GM12878 (cell line): ENCODE data around the gene CD164L2. TPM values are rescaled to one million over a fixed set of nuclear protein-coding genes. Genes with fewer than 3 reads are reported as not detected.

ENCODE experiments used
- ATAC-seq: fragments of 200-7000 bp; cut with Tn5 transposase; 3 replicates; pipeline ENCODE4 v1.9.1; 2020; ENCODE audit warnings: mild to moderate bottlenecking, moderate library complexity
- BruUV-seq: library from RNA; stranded (reverse); fragments of 400-500 nt; replicated peaks from 2 replicates; lab custom pipeline; 2021; lab: Mats Ljungman, UMichigan
- CTCF ChIA-PET: fragments of 300-600 bp; sonication (Branson Sonifier 250); formaldehyde crosslinking; extraction: SDS; loops from one replicate; lab custom pipeline; 2021; ENCODE audit warnings: inconsistent platforms; lab: Yijun Ruan, JAX
- POLR2A ChIA-PET: fragments of 350-600 bp; formaldehyde crosslinking; extraction: SDS; loops from one replicate; lab custom pipeline; 2021; ENCODE audit warnings: inconsistent platforms; lab: Charles Lee
- RAD21 ChIA-PET: fragments of 300-600 bp; sonication (Branson Sonifier 250); formaldehyde crosslinking; loops from one replicate; lab custom pipeline; 2023; ENCODE audit warnings: antibody characterized with exemption; ENCODE audit not compliant: unreplicated experiment; lab: Charles Lee
- SMC1A ChIA-PET: fragments of 300-600 bp; sonication (Branson Sonifier 250); formaldehyde crosslinking; loops from one replicate; lab custom pipeline; 2023; ENCODE audit not compliant: unreplicated experiment, uncharacterized antibody; lab: Charles Lee
- DNase-seq: peaks from one replicate; pipeline ENCODE4 v3.0.0-alpha.2; 2011; ENCODE audit warnings: low read depth, low spot score
- FAIRE-seq: peaks from 3 replicates; lab custom pipeline; 2011; peaks lifted over from hg19 to GRCh38; lab: Jason Lieb, UNC
- H2AFZ ChIP-seq: 2 replicates; pipeline ENCODE4 v1.6.0; 2011; ENCODE audit warnings: low read depth, low read length, control low read depth; ENCODE audit not compliant: control insufficient read depth
- H3K27ac ChIP-seq: 2 replicates; pipeline ENCODE4 v1.5.1; 2011; ENCODE audit warnings: control low read depth; ENCODE audit not compliant: control insufficient read depth, insufficient read depth
- H3K27me3 ChIP-seq, 2 experiments: replicated peaks in 1 of 2; 2 replicates each; pipeline versions ENCODE4 v1.6.0 to v1.6.1; 2011; ENCODE audit warnings: low read length in 1 of 2; ENCODE audit not compliant: control insufficient read depth in 2 of 2, insufficient read depth in 2 of 2
- H3K36me3 ChIP-seq, 2 experiments: 2 replicates each; pipeline ENCODE4 v1.5.1; 2011; ENCODE audit warnings: low read length in 1 of 2; ENCODE audit not compliant: control insufficient read depth in 2 of 2, insufficient read depth in 2 of 2
- H3K4me1 ChIP-seq: 2 replicates; pipeline ENCODE4 v1.6.1; 2011; ENCODE audit warnings: mild to moderate bottlenecking, low read length, moderate library complexity, mixed read lengths; ENCODE audit not compliant: control insufficient read depth, insufficient read depth
- H3K4me2 ChIP-seq: 2 replicates; pipeline ENCODE4 v1.6.0; 2011; ENCODE audit warnings: control low read depth; ENCODE audit not compliant: control insufficient read depth, insufficient read depth
- H3K4me3 ChIP-seq: fragments of 200-600 bp; sonication (generic); 2 replicates; pipeline ENCODE4 v1.5.1; 2016
- H3K79me2 ChIP-seq: 2 replicates; pipeline ENCODE4 v1.6.0; 2011; ENCODE audit warnings: low read length; ENCODE audit not compliant: control insufficient read depth, insufficient read depth
- H3K9ac ChIP-seq: 2 replicates; pipeline ENCODE4 v1.8.0; 2011; ENCODE audit warnings: low read length, control low read depth, mixed read lengths; ENCODE audit not compliant: control insufficient read depth, insufficient read depth
- H3K9me3 ChIP-seq: replicated peaks from 3 replicates; pipeline ENCODE4 v1.5.1; 2011; ENCODE audit warnings: mild to moderate bottlenecking, low read length; ENCODE audit not compliant: control insufficient read depth, insufficient read depth
- H4K20me1 ChIP-seq: 2 replicates; pipeline ENCODE4 v1.6.0; 2011; ENCODE audit not compliant: control insufficient read depth, insufficient read depth
- LARP7 ChIP-seq: fragments of 450-650 bp; IDR thresholded peaks from 2 replicates; pipeline ENCODE4 v1.6.1; 2017; ENCODE audit warnings: mild to moderate bottlenecking
- RELA ChIP-seq: fragments of 450-650 bp; IDR thresholded peaks from 2 replicates; pipeline ENCODE4 v1.8.0; 2014; ENCODE audit warnings: borderline replicate concordance; ENCODE audit not compliant: partially characterized antibody
- ZSCAN29 ChIP-seq: fragments of 450-650 bp; IDR thresholded peaks from 2 replicates; pipeline ENCODE4 v1.6.1; 2017; ENCODE audit warnings: mild to moderate bottlenecking, moderate library complexity
- WGBS: methylation state at CpG from one replicate; pipeline ENCODE4 v1.1.6; 2016; ENCODE audit warnings: low lambda C conversion rate; ENCODE audit not compliant: insufficient replicate concordance, insufficient coverage; ENCODE audit errors: missing lambda C conversion rate; 5-methylcytosine and 5-hydroxymethylcytosine counted together
- in situ Hi-C: fragments of 300-500 bp; cut with MboI; formaldehyde crosslinking; loops from 9 replicates; pipeline ENCODE4 v1.14.3; 2018; ENCODE audit warnings: mixed read lengths
- intact Hi-C: fragments of 100-400 bp; cut with micrococcal nuclease; formaldehyde crosslinking; loops from one replicate; pipeline ENCODE4 v1.14.2; 2022; ENCODE audit not compliant: unreplicated experiment
- polyA plus RNA-seq, 11 experiments: library from polyadenylated mRNA; depleted of rRNA in 4 of 11; unstranded in 6 of 11; stranded (reverse) in 5 of 11; fragments of >200 nt; fragmentation: Nextera tagmentation in 4 of 11; fragmentation: Illumina TruSeq in 1 of 11; extraction: Ambion mirVana in 4 of 11; extraction: Trizol in 1 of 11; gene quantifications; 1 replicate in 1 of 11; 2 replicates in 10 of 11; pipeline versions ENCODE4 v1.2.1 to v1.2.3, GENCODE V29; 2011 to 2016; ENCODE audit warnings: inconsistent platforms in 2 of 11, missing spikeins in 2 of 11, low read depth in 1 of 11
- total RNA-seq, 4 experiments: library from RNA; depleted of rRNA in 3 of 4; stranded (reverse); fragments of >200 nt in 3 of 4; fragmentation: Illumina TruSeq in 1 of 4; extraction: Trizol in 1 of 4; gene quantifications; 2 replicates each; pipeline versions ENCODE4 v1.2.1 to v1.2.3, GENCODE V29; 2013 to 2021
- TF ChIP-seq, protein P1 (sequence below): IDR thresholded peaks from 2 replicates; pipeline ENCODE4 v1.6.1; 2012; ENCODE audit warnings: improper control_type of control experiment, low read depth, low read length; ENCODE audit not compliant: insufficient replicate concordance

CD164L2 gene
- total and polyA plus RNA-seq, 10 of the 15 experiments (the other 5 are each of a cell fraction or from before 2014, with no cell fraction given): not detected

DNA sequence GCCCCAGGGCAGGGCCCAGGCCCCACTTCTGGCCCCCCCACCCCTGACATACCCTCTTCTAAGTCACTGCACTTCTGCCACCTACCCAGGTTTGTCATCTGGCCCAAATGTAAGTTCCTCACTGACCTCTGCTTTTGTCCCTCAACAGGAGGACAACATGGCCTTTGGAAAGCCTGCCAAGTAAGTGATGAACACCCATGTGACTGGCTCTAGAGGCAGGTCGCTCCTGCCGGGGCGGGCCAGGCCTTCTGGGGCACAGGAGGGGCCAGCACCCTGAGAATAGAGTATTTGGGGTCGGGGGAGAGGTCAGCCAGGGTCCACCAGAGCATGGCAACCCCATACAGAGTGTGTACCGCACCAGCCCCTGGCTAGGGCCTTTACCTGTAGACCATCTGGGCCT, 51.2 kb downstream of the CD164L2 start (continued):
- TF ChIP-seq, protein P1, sequence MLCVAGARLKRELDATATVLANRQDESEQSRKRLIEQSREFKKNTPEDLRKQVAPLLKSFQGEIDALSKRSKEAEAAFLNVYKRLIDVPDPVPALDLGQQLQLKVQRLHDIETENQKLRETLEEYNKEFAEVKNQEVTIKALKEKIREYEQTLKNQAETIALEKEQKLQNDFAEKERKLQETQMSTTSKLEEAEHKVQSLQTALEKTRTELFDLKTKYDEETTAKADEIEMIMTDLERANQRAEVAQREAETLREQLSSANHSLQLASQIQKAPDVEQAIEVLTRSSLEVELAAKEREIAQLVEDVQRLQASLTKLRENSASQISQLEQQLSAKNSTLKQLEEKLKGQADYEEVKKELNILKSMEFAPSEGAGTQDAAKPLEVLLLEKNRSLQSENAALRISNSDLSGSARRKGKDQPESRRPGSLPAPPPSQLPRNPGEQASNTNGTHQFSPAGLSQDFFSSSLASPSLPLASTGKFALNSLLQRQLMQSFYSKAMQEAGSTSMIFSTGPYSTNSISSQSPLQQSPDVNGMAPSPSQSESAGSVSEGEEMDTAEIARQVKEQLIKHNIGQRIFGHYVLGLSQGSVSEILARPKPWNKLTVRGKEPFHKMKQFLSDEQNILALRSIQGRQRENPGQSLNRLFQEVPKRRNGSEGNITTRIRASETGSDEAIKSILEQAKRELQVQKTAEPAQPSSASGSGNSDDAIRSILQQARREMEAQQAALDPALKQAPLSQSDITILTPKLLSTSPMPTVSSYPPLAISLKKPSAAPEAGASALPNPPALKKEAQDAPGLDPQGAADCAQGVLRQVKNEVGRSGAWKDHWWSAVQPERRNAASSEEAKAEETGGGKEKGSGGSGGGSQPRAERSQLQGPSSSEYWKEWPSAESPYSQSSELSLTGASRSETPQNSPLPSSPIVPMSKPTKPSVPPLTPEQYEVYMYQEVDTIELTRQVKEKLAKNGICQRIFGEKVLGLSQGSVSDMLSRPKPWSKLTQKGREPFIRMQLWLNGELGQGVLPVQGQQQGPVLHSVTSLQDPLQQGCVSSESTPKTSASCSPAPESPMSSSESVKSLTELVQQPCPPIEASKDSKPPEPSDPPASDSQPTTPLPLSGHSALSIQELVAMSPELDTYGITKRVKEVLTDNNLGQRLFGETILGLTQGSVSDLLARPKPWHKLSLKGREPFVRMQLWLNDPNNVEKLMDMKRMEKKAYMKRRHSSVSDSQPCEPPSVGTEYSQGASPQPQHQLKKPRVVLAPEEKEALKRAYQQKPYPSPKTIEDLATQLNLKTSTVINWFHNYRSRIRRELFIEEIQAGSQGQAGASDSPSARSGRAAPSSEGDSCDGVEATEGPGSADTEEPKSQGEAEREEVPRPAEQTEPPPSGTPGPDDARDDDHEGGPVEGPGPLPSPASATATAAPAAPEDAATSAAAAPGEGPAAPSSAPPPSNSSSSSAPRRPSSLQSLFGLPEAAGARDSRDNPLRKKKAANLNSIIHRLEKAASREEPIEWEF: no peak

DNA sequence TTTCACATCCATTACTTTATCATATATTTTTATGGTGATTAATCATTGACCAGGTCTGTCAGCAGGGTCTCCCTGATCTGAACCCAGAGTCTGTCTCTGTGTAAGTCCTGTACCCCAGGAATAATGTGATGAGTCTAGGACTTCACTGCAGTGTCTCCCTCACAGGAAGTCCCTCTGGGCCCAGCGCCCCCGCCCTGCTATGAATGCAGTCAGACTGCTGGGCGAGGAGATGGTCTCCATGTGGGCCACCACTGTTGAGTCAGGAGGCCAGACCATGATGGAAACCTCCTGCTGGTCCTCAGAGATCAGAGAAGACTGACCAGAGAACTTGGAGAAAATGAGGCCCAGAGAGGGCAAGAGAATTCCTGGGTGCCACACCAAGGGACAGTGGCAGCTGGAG, 51.7 kb downstream of the CD164L2 start:
- Histone ChIP-seq H3K27ac (no peak overlapping the region), H3K4me1 (no peaks in the 10 kb centered on the region), H3K4me3 (no peak overlapping the region), H3K9me3 (no peaks in the 10 kb centered on the region), H3K9ac (no peak overlapping the region), H3K79me2 (peaks cover 14% of the 10 kb centered on the region), H3K4me2 (no peak overlapping the region), H2AFZ (no peak overlapping the region), H3K27me3 (no peaks in the 10 kb centered on the region), H4K20me1 (no peaks in the 10 kb centered on the region; the same call in 1 of the 2 replicates), H3K36me3 (peaks cover 13 to 25% of the 10 kb centered on the region in 2 experiments)
- ChIA-PET POLR2A (no interaction called here), SMC1A (no interaction called here), CTCF (interaction anchor here (1.1 to 4.4 kb wide), 5 partner anchors 8 to 57 kb away, joined by 3 to 77 read pairs (median 10); partner anchors contain the start of gene TMEM222), RAD21 (no interaction called here)
- TF ChIP-seq RELA (no peak), LARP7 (no peak), ZSCAN29 (no peak)
- FAIRE-seq (no peak), ATAC-seq (no peak), DNase-seq (no peak)
- 84% methylated on average over 3 of the region's 3 CpGs for WGBS
- intact Hi-C loops (no loop called here), in situ Hi-C loops (no loop called here)
- BruUV-seq: no TSS peak
